IMR-90 (cell line): Measurements from ENCODE around the gene FSTL1. TPM values are rescaled to one million over a fixed set of nuclear protein-coding genes. Genes with fewer than 3 reads are reported as not detected.

ENCODE experiments used
- ATAC-seq: fragments of 200-7000 bp; cut with Tn5 transposase; 2 replicates; pipeline ENCODE4 v1.9.1; 2020; ENCODE audit warnings: low read depth, mild to moderate bottlenecking, moderate library complexity
- BruUV-seq: library from RNA; stranded (reverse); fragments of 400-500 nt; replicated peaks from 2 replicates; lab custom pipeline; 2021; lab: Mats Ljungman, UMichigan
- CTCF ChIA-PET: fragments of 300-600 bp; formaldehyde crosslinking; extraction: SDS; loops from one replicate; lab custom pipeline; 2021; ENCODE audit warnings: antibody characterized with exemption; lab: Yijun Ruan, JAX
- POLR2A ChIA-PET: fragments of 300-600 bp; sonication (Branson Sonifier 250); formaldehyde crosslinking; loops from one replicate; lab custom pipeline; 2022; ENCODE audit warnings: antibody characterized with exemption; ENCODE audit not compliant: unreplicated experiment; lab: Charles Lee
- DNase-seq: peaks from one replicate; pipeline ENCODE4 v3.0.0; 2013
- H2AFZ ChIP-seq: replicated peaks from 2 replicates; pipeline ENCODE3; 2013; ENCODE audit warnings: low read length, mild to moderate bottlenecking; ENCODE audit not compliant: poor library complexity
- H2AK5ac ChIP-seq: 2 replicates; pipeline ENCODE4 v1.6.1; 2013; ENCODE audit warnings: low read depth, low read length, inconsistent platforms
- H2AK9ac ChIP-seq: replicated peaks from 2 replicates; pipeline ENCODE3; 2013; ENCODE audit warnings: mild to moderate bottlenecking, low read depth, low read length, moderate library complexity; ENCODE audit not compliant: poor library complexity
- H2BK120ac ChIP-seq: 2 replicates; pipeline ENCODE4 v1.6.1; 2013; ENCODE audit warnings: low read depth, low read length, inconsistent platforms
- H2BK15ac ChIP-seq: 3 replicates; pipeline ENCODE4 v1.6.1; 2013; ENCODE audit warnings: low read depth, low read length, inconsistent platforms
- H2BK20ac ChIP-seq: 2 replicates; pipeline ENCODE4 v1.6.1; 2013; ENCODE audit warnings: low read depth, mild to moderate bottlenecking, inconsistent platforms, low read length, moderate library complexity
- H2BK5ac ChIP-seq: 2 replicates; pipeline ENCODE4 v1.6.1; 2013; ENCODE audit warnings: mild to moderate bottlenecking, low read depth, low read length, inconsistent platforms; ENCODE audit not compliant: poor library complexity, severe bottlenecking
- H3K14ac ChIP-seq: replicated peaks from 2 replicates; pipeline ENCODE4 v1.6.1; 2013; ENCODE audit warnings: low read depth, low read length, inconsistent platforms
- H3K18ac ChIP-seq: 2 replicates; pipeline ENCODE4 v1.6.1; 2013; ENCODE audit warnings: low read depth, low read length, control low read depth
- H3K23ac ChIP-seq: 2 replicates; pipeline ENCODE4 v1.6.1; 2013; ENCODE audit warnings: low read depth, low read length, inconsistent platforms
- H3K27ac ChIP-seq: 2 replicates; pipeline ENCODE4 v1.5.1; 2013; ENCODE audit warnings: mild to moderate bottlenecking, control low read depth, low read length; ENCODE audit not compliant: insufficient read depth
- H3K27me3 ChIP-seq: 2 replicates; pipeline ENCODE4 v1.6.1; 2013; ENCODE audit warnings: low read length; ENCODE audit not compliant: control insufficient read depth, insufficient read depth
- H3K36me3 ChIP-seq: 2 replicates; pipeline ENCODE4 v1.6.1; 2013; ENCODE audit warnings: low read length, mixed read lengths; ENCODE audit not compliant: control insufficient read depth, insufficient read depth
- H3K4ac ChIP-seq: 2 replicates; pipeline ENCODE4 v1.6.1; 2013; ENCODE audit warnings: low read depth, low read length, inconsistent platforms
- H3K4me1 ChIP-seq: 2 replicates; pipeline ENCODE4 v1.6.1; 2013; ENCODE audit warnings: low read length, mixed read lengths; ENCODE audit not compliant: control insufficient read depth, insufficient read depth
- H3K4me2 ChIP-seq: 2 replicates; pipeline ENCODE4 v1.6.1; 2013; ENCODE audit warnings: low read depth, mild to moderate bottlenecking, control low read depth, low read length, moderate library complexity
- H3K4me3 ChIP-seq: 2 replicates; pipeline ENCODE4 v1.5.1; 2013; ENCODE audit warnings: low read depth, mild to moderate bottlenecking, control low read depth, low read length, moderate library complexity; ENCODE audit not compliant: insufficient read depth
- H3K56ac ChIP-seq: 2 replicates; pipeline ENCODE4 v1.6.1; 2013; ENCODE audit warnings: low read length, inconsistent platforms; ENCODE audit not compliant: insufficient read depth; ENCODE audit errors: extremely low read depth
- H3K79me1 ChIP-seq, 2 experiments: 2 replicates each; pipeline ENCODE4 v1.6.1; 2013; ENCODE audit warnings: low read length in 2 of 2, inconsistent platforms in 1 of 2, low read depth in 1 of 2
- H3K9ac ChIP-seq: 2 replicates; pipeline ENCODE4 v1.6.1; 2013; ENCODE audit warnings: low read depth, low read length, control low read depth
- H3K9me1 ChIP-seq: 2 replicates; pipeline ENCODE4 v1.6.1; 2013; ENCODE audit warnings: low read length, inconsistent platforms; ENCODE audit not compliant: insufficient read depth
- H3K9me3 ChIP-seq: 2 replicates; pipeline ENCODE4 v1.6.1; 2013; ENCODE audit warnings: low read length; ENCODE audit not compliant: control insufficient read depth, insufficient read depth
- H4K20me1 ChIP-seq: 2 replicates; pipeline ENCODE4 v1.6.1; 2013; ENCODE audit warnings: low read length, inconsistent platforms; ENCODE audit not compliant: insufficient read depth
- H4K5ac ChIP-seq: 2 replicates; pipeline ENCODE4 v1.6.1; 2013; ENCODE audit warnings: mild to moderate bottlenecking, low read depth, low read length, control low read depth
- H4K8ac ChIP-seq, 2 experiments: 2 replicates each; pipeline ENCODE4 v1.6.1; 2013; ENCODE audit warnings: low read depth in 2 of 2, low read length in 2 of 2, control low read depth in 1 of 2, inconsistent platforms in 1 of 2
- H4K91ac ChIP-seq: 2 replicates; pipeline ENCODE4 v1.6.1; 2013; ENCODE audit warnings: low read depth, low read length, inconsistent platforms; ENCODE audit not compliant: insufficient read depth
- CHD1 ChIP-seq: IDR thresholded peaks from 2 replicates; pipeline ENCODE4 v1.6.1; 2012; ENCODE audit warnings: low read depth, low read length, improper control_type of control experiment
- NFE2L2 ChIP-seq: fragments of 150-350 bp; IDR thresholded peaks from 2 replicates; pipeline ENCODE4 v1.6.1; 2016; ENCODE audit warnings: low read depth, mild to moderate bottlenecking, low read length
- POLR2A ChIP-seq: IDR thresholded peaks from 2 replicates; pipeline ENCODE4 v1.6.1; 2012; ENCODE audit warnings: mild to moderate bottlenecking, low read depth, low read length
- RAD21 ChIP-seq: IDR thresholded peaks from 2 replicates; pipeline ENCODE4 v1.6.1; 2012; ENCODE audit warnings: low read length, improper control_type of control experiment
- WGBS, 2 experiments: methylation state at CpG; one replicate each; pipeline versions ENCODE4 v1.1.5 to v1.1.7; 2013; ENCODE audit warnings: missing lambda C conversion rate in 2 of 2; ENCODE audit not compliant: insufficient read length in 1 of 2; ENCODE audit errors: extremely low coverage in 2 of 2; 5-methylcytosine and 5-hydroxymethylcytosine counted together
- dilution Hi-C: fragments of 300-500 bp; cut with HindIII; formaldehyde crosslinking; loops from one replicate; pipeline ENCODE4 v1.14.3; 2018; ENCODE audit warnings: low sequenced_read_pairs; ENCODE audit not compliant: unreplicated experiment
- in situ Hi-C: fragments of 300-500 bp; cut with MboI; formaldehyde crosslinking; loops from 3 replicates; pipeline ENCODE4 v1.14.3; 2019; ENCODE audit warnings: low sequenced_read_pairs, inconsistent platforms, mixed read lengths
- intact Hi-C: fragments of 100-400 bp; cut with micrococcal nuclease; formaldehyde crosslinking; loops from 2 replicates; pipeline ENCODE4 v1.10.0; 2022
- polyA plus RNA-seq, 3 experiments: library from polyadenylated mRNA; depleted of rRNA; stranded (reverse); fragments of >200 nt; gene quantifications; 2 replicates each; pipeline ENCODE4 v1.2.3, GENCODE V29; 2012; ENCODE audit warnings: low replicate concordance in 1 of 3
- total RNA-seq: library from RNA; depleted of rRNA; stranded (reverse); fragments of >200 nt; gene quantifications from 2 replicates; pipeline ENCODE4 v1.2.3, GENCODE V29; 2012

Gene FSTL1
- total and polyA plus RNA-seq, 2 of the 4 experiments (the other 2 are of a cell fraction) = 864 to 1,642 TPM

- Histone ChIP-seq H3K4ac (no peak overlapping the region), H3K27me3 (peaks cover 4% of the 10 kb centered on the region), H4K8ac (no peak overlapping the region), H3K9me1 (no peaks in the 10 kb centered on the region), H4K5ac (no peak overlapping the region), H3K9ac (no peak overlapping the region), H3K36me3 (no peaks in the 10 kb centered on the region), H3K56ac (no peak overlapping the region), H3K14ac (no peak overlapping the region), H2AK5ac (no peak overlapping the region), H3K23ac (no peak overlapping the region), H3K27ac (no peak overlapping the region), H4K20me1 (no peaks in the 10 kb centered on the region), H2AK9ac (no peak overlapping the region), H2BK120ac (no peak overlapping the region), H2BK15ac (no peak overlapping the region), H2AFZ (no peak overlapping the region), H2BK5ac (no peak overlapping the region), H3K79me1 (no peaks in the 10 kb centered on the region), H3K18ac (no peak overlapping the region), H4K91ac (no peak overlapping the region), H2BK20ac (no peak overlapping the region), H3K9me3 (no peaks in the 10 kb centered on the region), H3K4me3 (no peak overlapping the region), H3K4me1 (no peaks in the 10 kb centered on the region), H3K4me2 (no peak overlapping the region)
- intact Hi-C loops = no loop called here
- in situ Hi-C loops = no loop called here
- 75% methylated on average over 2 of the region's 2 CpGs; no CpG with 5 or more reads in 1 of the 2 experiments for WGBS, 2 experiments
- no peak for ATAC-seq
- POLR2A ChIA-PET = no interaction called here
- dilution Hi-C loops = no loop called here
- DNase-seq = no peak
- TF ChIP-seq RAD21 (no peak), POLR2A (no peak), NFE2L2 (no peak), CHD1 (no peak)
- no TSS peak for BruUV-seq
- CTCF ChIA-PET = no interaction called here
These were observed 67.8 kb downstream of the FSTL1 start for GRCh38 chr3:120382941-120383447.
